Common myeloid progenitor, CD34-positive (primary cell): ENCODE data around the gene REG1A. TPM values are rescaled to one million over a fixed set of nuclear protein-coding genes. Genes with fewer than 3 reads are reported as not detected.

ENCODE experiments used
- CTCF ChIA-PET: fragments of 350-600 bp; sonication (Branson Sonifier 250); formaldehyde crosslinking; loops from one replicate; lab custom pipeline; 2021; ENCODE audit warnings: antibody characterized with exemption; lab: Charles Lee
- POLR2A ChIA-PET: fragments of 350-600 bp; sonication (Branson Sonifier 250); formaldehyde crosslinking; loops from one replicate; lab custom pipeline; 2021; ENCODE audit warnings: antibody characterized with exemption; lab: Charles Lee
- DNase-seq, 3 donors: peaks; one replicate each; pipeline versions ENCODE4 v3.0.0 to v3.0.0-alpha.2; 2013
- H3K27ac ChIP-seq, 2 experiments: 1 replicate in 1 of 2; 2 replicates in 1 of 2; pipeline ENCODE4 v1.7.0; 2013; ENCODE audit warnings: inconsistent platforms in 2 of 2, low read length in 2 of 2, mild to moderate bottlenecking in 2 of 2, low read depth in 1 of 2, moderate library complexity in 1 of 2; ENCODE audit not compliant: severe bottlenecking in 2 of 2, insufficient read depth in 1 of 2, poor library complexity in 1 of 2
- H3K27me3 ChIP-seq, 5 experiments: replicated peaks in 2 of 5; 1 replicate in 3 of 5; 2 replicates in 2 of 5; pipeline versions ENCODE4 v1.6.1 to v1.7.0; 2013; ENCODE audit warnings: low read length in 4 of 5, mild to moderate bottlenecking in 2 of 5, moderate library complexity in 2 of 5, inconsistent platforms in 1 of 5; ENCODE audit not compliant: insufficient read depth in 5 of 5, control insufficient read depth in 4 of 5
- H3K36me3 ChIP-seq, 4 experiments: 1 replicate in 2 of 4; 2 replicates in 2 of 4; pipeline versions ENCODE4 v1.6.1 to v1.7.0; 2013; ENCODE audit warnings: low read length in 3 of 4, control low read depth in 1 of 4, mild to moderate bottlenecking in 1 of 4; ENCODE audit not compliant: control insufficient read depth in 4 of 4, insufficient read depth in 4 of 4
- H3K4me1 ChIP-seq, 4 experiments: 1 replicate in 3 of 4; 2 replicates in 1 of 4; pipeline versions ENCODE4 v1.6.1 to v1.7.1; 2013; ENCODE audit warnings: low read length in 3 of 4, mild to moderate bottlenecking in 3 of 4, control low read depth in 1 of 4, inconsistent platforms in 1 of 4, moderate library complexity in 1 of 4; ENCODE audit not compliant: control insufficient read depth in 4 of 4, insufficient read depth in 4 of 4; ENCODE audit errors: control extremely low read depth in 1 of 4
- H3K4me3 ChIP-seq, 7 experiments: 1 replicate in 4 of 7; 2 replicates in 3 of 7; pipeline versions ENCODE4 v1.5.1 to v1.7.0; 2013; ENCODE audit warnings: mild to moderate bottlenecking in 7 of 7, low read length in 6 of 7, moderate library complexity in 6 of 7, inconsistent platforms in 2 of 7, low read depth in 2 of 7, control low read depth in 1 of 7; ENCODE audit not compliant: insufficient read depth in 4 of 7, control insufficient read depth in 1 of 7; ENCODE audit errors: extremely low read depth in 1 of 7
- H3K9me3 ChIP-seq, 5 experiments: 1 replicate in 4 of 5; 2 replicates in 1 of 5; pipeline versions ENCODE4 v1.6.1 to v1.7.1; 2013; ENCODE audit warnings: low read length in 4 of 5, mild to moderate bottlenecking in 2 of 5, inconsistent platforms in 1 of 5, low read depth in 1 of 5, moderate library complexity in 1 of 5; ENCODE audit not compliant: control insufficient read depth in 4 of 5, insufficient read depth in 2 of 5; ENCODE audit errors: control extremely low read depth in 1 of 5
- WGBS: methylation state at CpG from one replicate; pipeline ENCODE4 v1.1.5; 2013; ENCODE audit not compliant: insufficient coverage; 5-methylcytosine and 5-hydroxymethylcytosine counted together
- polyA plus RNA-seq: library from polyadenylated mRNA; unstranded; fragments of 120-200 nt; gene quantifications from one replicate; pipeline ENCODE4 v1.2.1, GENCODE V29; 2013

REG1A gene
- not detected for polyA plus RNA-seq

- POLR2A ChIA-PET = no interaction called here
These were observed at the start of gene REG1A for GRCh38 chr2:79120194-79120713. Gene REG1A, plus strand, starts transcription at chr2:79120488. Its CDS starts 374 bp downstream, at chr2:79120862.

GRCh38 chr2:79071078-79071477 lies 49.2 kb upstream of the REG1A start:
- 91% methylated on average over 1 of the region's 2 CpGs for WGBS
- ChIA-PET POLR2A (no interaction called here), CTCF (interaction anchor here (1.8 kb wide), 1 partner anchor 30 kb away, joined by 5 read pairs; no protein-coding TSS in a partner anchor)
- H3K36me3 ChIP-seq = no peaks in the 10 kb centered on the region
- H3K27ac ChIP-seq = no peak overlapping the region
- DNase-seq = no peak
- H3K27me3 ChIP-seq = no peaks in the 10 kb centered on the region
- peaks cover 0 to 6% (median 2%) of the 10 kb centered on the region in 4 experiments for H3K4me1 ChIP-seq
- H3K9me3 ChIP-seq = no peaks in the 10 kb centered on the region
- H3K4me3 ChIP-seq = no peak overlapping the region

More at GRCh38 chr2:79120194-79120713, at the start of gene REG1A:
- H3K36me3 ChIP-seq = no peaks in the 10 kb centered on the region
- no peak for DNase-seq
- WGBS = 82% methylated on average over 6 of the region's 6 CpGs
- no peaks in the 10 kb centered on the region for H3K27me3 ChIP-seq
- CTCF ChIA-PET = no interaction called here
- H3K4me1 ChIP-seq = no peaks in the 10 kb centered on the region
- no peaks in the 10 kb centered on the region for H3K9me3 ChIP-seq
- H3K27ac ChIP-seq = no peak within 1 kb of the TSS
- no peak within 1 kb of the TSS for H3K4me3 ChIP-seq

GRCh38 chr2:79082987-79083386 lies 37.3 kb upstream of the REG1A start:
- DNase-seq = peak in 1 of 3 donors; percentile 3
- Histone ChIP-seq H3K4me1 (peaks cover 0 to 27% (median 15%) of the 10 kb centered on the region in 4 experiments), H3K9me3 (no peaks in the 10 kb centered on the region), H3K27ac (no peak overlapping the region), H3K27me3 (no peaks in the 10 kb centered on the region), H3K36me3 (no peaks in the 10 kb centered on the region), H3K4me3 (peak overlapping the region in 1 of 7 experiments; percentile 3)
- 97% methylated on average over 5 of the region's 5 CpGs for WGBS
- ChIA-PET CTCF (no interaction called here), POLR2A (no interaction called here)

- Histone ChIP-seq H3K36me3 (no peaks in the 10 kb centered on the region), H3K27ac (peak overlapping the region in 1 of 2 experiments; percentile 63), H3K27me3 (no peaks in the 10 kb centered on the region), H3K9me3 (no peaks in the 10 kb centered on the region), H3K4me3 (peak overlapping the region in 1 of 7 experiments; percentile 16), H3K4me1 (peaks cover 0 to 27% (median 15%) of the 10 kb centered on the region in 4 experiments)
- CTCF ChIA-PET = no interaction called here
- DNase-seq = peak; percentile 76 to 94 (median 87)
- POLR2A ChIA-PET = no interaction called here
These were observed 36.6 kb upstream of the REG1A start for GRCh38 chr2:79083597-79084251.

- 70% methylated on average over 2 of the region's 3 CpGs for WGBS
- Histone ChIP-seq H3K27me3 (no peaks in the 10 kb centered on the region), H3K36me3 (no peaks in the 10 kb centered on the region), H3K4me1 (peaks cover 0 to 27% (median 15%) of the 10 kb centered on the region in 4 experiments), H3K9me3 (no peaks in the 10 kb centered on the region), H3K27ac (no peak overlapping the region), H3K4me3 (no peak overlapping the region)
- CTCF ChIA-PET = no interaction called here
- POLR2A ChIA-PET = no interaction called here
- peak in 2 of 3 donors; percentile 23 to 43 for DNase-seq
These were observed 35.7 kb upstream of the REG1A start for GRCh38 chr2:79084495-79085135.

GRCh38 chr2:79085382-79085781 lies 34.9 kb upstream of the REG1A start:
- no peak for DNase-seq
- H3K4me1 ChIP-seq = peaks cover 0 to 27% (median 15%) of the 10 kb centered on the region in 4 experiments
- POLR2A ChIA-PET = no interaction called here
- H3K36me3 ChIP-seq = no peaks in the 10 kb centered on the region
- WGBS = 97% methylated on average over 3 of the region's 3 CpGs
- no peaks in the 10 kb centered on the region for H3K27me3 ChIP-seq
- no peak overlapping the region for H3K4me3 ChIP-seq
- H3K27ac ChIP-seq = no peak overlapping the region
- H3K9me3 ChIP-seq = no peaks in the 10 kb centered on the region
- CTCF ChIA-PET = no interaction called here

GRCh38 chr2:79086255-79086654 lies 34.0 kb upstream of the REG1A start:
- 100% methylated on average over 2 of the region's 4 CpGs for WGBS
- Histone ChIP-seq H3K9me3 (no peaks in the 10 kb centered on the region), H3K27ac (no peak overlapping the region), H3K4me3 (no peak overlapping the region), H3K36me3 (no peaks in the 10 kb centered on the region), H3K4me1 (peaks cover 0 to 27% (median 15%) of the 10 kb centered on the region in 4 experiments), H3K27me3 (no peaks in the 10 kb centered on the region)
- ChIA-PET CTCF (no interaction called here), POLR2A (no interaction called here)
- DNase-seq = no peak
